AG08396 (cell line): ENCODE data around the gene KRTAP10-9.
"Not testable (repeated sequence)": the region's sequence is repeated elsewhere in the genome, so short reads cannot be mapped to it uniquely, and the experiment has no call there.

Experiments used
- DNase-seq: peaks from one replicate; pipeline ENCODE4 v3.0.0; 2012; ENCODE audit warnings: low spot score, mixed read lengths

Gene KRTAP10-9

DNA sequence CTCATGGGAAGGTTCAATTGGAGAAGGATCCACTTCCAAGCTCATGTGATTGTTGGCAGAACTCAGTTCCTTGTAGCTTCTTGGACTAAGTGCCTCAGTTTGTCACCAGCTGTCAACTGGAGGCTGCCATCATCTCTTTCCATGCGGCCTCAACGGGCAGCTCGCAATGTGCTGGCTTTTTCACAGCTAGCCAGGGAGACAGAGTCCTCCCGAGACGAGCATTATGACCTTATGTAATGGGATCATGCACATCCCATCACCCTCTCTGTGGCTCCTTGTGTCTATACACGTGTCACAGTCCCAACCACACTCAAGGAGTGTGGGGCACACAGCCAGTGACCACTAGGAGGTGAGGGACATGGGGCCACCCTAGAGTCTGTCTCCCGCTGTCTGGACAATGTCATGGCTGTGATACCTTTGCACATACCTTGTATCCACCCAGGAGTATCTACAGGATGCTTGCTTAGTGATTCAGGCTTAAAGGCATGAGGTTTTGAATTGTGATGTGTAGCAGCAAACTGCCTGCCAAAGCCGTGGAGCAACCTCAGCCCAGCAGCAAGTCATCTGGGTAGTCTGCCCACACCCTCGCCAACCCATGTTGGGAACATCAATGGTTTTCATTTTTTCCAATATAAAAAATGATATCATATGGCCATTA, 30.7 kb upstream of the KRTAP10-9 start:
- no peak for DNase-seq

DNA sequence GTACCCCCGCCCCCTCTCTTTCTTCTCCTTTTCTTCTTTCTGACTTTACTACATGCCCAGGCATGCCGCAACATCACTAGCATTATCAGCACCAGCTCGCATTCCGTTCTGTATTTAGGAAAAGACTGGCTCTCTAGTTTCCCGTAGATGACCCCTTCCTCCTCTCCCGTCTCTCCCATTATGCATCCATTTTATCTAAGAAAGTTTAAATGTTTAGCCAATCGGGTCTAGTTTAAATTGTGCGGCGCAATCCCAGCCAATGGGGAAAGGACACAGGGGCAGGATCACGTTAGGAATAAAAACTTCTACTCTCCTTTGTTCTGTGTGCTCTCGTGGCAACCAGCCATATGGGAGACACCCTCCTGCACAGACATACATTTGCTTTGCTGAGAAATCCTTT, 28.8 kb upstream of the KRTAP10-9 start:
- no peak for DNase-seq

DNA sequence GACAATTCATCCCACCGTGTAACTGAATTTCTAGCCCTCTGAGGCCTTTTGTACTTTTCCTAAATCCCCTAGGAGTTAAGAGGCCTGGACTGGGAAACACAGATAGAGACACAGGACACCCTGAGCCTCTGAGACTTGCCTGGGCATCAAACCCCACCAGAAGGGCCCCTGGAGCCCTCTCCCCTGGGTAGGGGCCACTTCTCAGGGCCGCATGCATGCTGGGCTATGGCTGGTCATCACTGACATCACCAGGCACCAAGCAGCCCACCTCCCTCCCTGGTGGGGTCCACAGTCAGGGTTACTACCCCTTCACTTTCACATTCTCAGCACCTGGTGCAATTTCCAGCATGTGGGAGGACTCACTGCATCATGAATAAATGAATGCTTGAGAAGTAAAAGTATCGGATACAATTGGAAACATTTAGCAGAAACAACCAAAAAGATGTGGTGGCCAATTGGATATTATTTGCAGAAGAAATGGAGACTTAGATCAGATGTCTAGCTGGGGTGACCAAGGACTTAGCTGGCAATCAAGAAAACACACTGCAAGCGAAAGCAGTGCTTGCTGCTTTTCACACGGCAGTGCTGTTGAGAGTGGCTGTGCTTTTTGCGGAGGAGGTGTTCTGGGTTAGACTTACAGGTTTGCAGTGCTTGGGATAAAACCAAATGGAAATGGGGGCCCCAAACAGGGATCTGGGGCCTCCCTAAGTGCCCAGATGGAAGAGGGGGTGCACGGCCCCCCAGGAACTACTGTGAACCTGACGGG, 27.4 kb upstream of the KRTAP10-9 start:
- no peak for DNase-seq

DNA sequence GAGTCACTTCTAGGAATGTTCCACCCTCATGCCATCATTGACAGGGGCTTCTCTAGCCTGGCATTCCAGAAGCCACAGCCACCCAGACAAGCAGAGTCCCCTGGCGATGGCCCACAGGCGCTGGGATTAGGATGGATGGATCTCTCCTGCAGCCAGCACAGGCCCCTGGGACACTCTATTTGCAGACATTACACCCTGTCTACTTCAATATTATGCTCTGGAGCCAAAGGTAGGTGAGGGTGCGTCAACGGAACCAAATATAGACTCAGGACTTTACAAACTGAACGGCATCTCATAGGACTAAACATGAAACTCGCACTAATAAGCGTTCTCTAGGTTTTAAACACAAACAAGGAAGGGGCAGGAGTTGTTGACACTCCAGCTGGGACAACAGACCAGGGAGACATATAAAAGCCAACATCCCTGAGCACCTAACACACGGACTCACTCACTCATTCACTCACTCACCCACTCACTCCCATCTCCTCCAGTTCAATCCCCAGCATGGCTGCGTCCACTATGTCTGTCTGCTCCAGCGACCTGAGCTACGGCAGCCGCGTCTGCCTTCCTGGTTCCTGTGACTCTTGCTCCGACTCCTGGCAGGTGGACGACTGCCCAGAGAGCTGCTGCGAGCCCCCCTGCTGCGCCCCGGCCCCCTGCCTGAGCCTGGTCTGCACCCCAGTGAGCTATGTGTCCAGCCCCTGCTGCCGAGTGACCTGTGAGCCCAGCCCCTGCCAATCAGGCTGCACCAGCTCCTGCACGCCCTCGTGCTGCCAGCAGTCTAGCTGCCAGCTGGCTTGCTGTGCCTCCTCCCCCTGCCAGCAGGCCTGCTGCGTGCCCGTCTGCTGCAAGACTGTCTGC, 26.5 kb upstream of the KRTAP10-9 start, which contains the start of gene KRTAP10-7:
KRTAP10-7 (plus strand) TSS at position 480 of the 861 bp plus-strand sequence; CDS start at position 505, 25 bp downstream.
- DNase-seq: not testable (repeated sequence)

DNA sequence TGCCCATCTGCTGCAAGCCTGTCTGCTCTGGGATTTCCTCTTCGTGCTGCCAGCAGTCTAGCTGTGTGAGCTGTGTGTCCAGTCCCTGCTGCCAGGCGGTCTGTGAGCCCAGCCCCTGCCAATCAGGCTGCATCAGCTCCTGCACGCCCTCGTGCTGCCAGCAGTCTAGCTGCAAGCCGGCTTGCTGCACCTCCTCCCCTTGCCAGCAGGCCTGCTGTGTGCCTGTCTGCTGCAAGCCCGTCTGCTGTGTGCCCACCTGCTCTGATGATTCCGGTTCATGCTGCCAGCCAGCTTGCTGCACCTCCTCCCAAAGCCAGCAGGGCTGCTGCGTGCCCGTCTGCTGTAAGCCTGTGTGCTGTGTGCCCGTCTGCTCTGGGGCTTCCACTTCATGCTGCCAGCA, 25.8 kb upstream of the KRTAP10-9 start:
- DNase-seq: not testable (repeated sequence)

DNA sequence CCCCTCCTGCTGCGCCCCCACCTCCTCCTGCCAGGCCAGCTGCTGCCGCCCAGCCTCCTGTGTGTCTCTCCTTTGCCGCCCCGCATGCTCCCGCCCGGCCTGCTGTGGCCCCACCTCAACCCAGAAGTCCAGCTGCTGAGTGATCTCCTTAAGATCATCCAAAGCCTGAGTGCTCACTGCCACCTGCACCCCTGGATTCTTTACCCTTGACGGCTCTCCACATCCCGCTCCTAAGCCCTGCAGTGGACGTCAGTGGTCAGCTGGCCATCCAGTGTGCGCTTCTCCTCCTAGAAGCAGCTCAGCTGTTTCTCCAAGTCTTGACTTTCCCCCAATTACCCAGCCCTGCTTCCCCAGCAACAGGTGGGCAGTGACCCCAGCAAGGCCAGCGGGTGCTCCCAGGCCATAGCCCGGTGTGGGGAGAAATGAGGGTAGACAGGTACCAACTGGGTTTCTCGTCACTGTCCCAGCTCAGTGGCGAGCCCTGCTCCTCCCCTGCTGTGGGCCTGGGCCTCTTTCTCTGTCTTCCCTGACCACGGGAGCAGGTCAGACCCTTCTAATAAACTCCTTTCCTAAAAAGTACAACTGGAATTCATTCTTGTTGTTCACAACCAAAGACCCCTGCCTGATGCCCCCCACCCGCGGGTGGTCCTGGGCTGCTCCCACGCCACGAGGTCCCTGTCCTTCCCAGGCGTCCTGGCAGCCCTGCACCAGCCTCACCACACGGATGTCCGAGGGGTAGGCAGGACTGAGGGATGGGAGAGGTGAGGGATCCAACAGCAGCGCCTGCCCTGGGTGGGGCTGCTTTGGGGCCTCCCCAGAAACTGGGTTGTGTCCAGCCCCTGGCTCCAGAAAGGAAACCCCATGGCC, 25.1 kb upstream of the KRTAP10-9 start:
- no peak for DNase-seq

DNA sequence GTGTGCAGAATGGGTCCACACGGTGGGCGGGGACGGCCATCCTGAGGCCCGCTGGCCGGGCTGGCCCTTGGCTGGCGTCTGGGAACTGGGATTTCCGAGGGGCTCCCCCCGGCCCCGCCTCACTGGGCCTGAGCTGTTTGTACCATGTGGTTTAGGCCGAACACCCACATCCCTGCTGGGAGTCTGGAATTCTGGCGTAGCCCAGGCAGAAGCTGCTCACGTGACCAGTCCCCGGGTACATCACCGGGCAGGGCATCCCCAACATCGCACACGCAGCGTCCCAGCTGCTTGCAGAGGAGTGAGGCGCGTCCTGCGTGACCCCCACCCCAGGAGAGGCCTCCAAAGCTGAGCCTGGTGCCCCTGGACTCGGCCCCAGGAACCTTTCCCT, 24.4 kb upstream of the KRTAP10-9 start:
- DNase-seq: no peak

DNA sequence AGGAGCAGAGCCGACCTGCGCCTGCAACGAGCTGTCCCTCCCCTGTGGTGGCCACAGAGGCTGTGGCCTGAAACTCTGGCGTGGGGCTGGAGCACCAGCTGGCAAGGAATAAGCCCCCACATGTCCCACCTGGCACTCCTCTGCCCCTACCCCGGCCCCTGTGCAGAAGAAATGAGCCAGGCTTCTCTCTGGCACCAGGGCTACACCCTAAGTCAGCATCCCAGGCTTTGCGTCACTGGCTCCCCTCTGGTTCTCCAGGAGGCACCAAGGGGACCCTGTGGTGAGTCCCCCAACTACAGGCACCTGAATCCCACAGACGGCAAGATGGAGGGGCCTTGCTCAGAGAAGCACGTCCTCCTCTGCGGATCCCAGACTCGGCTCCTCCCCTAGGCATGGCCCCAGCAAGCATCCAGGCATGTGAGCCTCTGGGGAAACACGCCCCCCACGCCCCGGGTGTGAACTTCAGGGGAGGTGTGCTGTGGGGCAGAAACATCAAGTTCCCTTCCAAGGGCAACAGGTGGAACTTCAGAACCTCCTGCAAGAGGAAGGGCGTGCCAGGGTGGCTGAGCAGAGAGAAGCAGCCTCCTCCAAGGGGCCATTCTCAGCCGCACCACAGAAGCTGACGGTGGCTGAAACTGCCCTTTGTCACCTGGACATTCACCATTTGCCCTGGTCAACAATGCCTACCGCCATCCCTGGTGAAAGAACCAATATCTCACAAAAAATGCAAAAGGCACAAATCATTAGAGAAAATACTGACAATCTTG, 23.6 kb upstream of the KRTAP10-9 start:
- DNase-seq: no peak

DNA sequence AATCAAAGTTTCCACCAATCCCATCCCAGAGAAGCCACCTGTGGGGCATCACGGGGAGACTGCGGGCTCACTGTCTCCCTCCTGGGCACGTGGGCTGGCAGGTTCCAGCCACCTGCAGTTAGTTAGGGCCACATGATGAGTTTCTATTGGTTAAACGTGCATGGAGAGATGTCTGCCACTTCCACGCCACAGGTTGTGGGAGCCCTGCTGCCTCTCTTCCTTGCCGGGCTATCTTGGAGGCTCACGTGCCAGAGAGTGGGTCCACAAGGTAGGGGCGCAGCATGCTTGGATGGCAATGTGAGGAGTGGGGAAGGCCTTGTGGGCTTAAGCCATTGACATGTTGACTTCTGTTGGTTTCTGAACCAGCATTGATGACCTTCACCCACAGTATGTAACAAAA, 23.0 kb upstream of the KRTAP10-9 start:
- no peak for DNase-seq

DNA sequence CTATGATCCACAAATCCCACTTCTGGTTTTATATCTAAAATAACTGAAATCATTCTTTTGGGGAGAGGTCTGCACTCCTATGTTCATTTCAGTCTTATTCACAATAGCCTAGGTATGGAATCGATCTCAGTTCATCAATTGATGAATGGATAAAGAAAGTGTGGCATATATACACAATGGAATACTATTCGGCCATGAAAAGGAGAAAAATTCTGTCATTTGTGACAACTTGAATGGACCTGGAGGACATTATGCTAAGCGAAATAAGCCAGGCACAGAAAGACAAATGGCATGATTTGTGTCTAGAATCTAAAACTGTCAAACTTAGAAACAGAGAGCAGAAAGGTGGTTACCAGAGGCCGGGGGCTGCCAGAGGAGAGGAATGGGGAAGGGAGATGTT, 20.4 kb upstream of the KRTAP10-9 start:
- no peak for DNase-seq

DNA sequence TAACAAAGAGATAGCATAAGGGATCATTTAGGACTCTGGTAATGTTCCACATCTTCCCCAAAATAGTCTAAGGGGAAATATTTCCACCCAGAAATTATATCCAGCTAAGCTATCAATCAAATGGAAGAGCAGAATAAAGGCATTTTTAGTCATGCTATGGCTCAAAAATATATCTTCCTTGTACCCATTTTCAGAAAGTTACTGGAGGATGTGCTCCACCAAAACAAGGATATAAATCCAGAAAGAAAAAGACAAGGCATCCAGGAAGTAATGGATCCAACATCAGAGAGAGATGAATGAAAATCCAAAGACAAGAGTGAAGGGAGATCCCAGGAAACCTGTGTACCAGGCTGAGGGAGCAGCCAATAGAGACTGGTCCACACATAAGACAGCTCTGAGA, 17.7 kb upstream of the KRTAP10-9 start:
- no peak for DNase-seq

DNA sequence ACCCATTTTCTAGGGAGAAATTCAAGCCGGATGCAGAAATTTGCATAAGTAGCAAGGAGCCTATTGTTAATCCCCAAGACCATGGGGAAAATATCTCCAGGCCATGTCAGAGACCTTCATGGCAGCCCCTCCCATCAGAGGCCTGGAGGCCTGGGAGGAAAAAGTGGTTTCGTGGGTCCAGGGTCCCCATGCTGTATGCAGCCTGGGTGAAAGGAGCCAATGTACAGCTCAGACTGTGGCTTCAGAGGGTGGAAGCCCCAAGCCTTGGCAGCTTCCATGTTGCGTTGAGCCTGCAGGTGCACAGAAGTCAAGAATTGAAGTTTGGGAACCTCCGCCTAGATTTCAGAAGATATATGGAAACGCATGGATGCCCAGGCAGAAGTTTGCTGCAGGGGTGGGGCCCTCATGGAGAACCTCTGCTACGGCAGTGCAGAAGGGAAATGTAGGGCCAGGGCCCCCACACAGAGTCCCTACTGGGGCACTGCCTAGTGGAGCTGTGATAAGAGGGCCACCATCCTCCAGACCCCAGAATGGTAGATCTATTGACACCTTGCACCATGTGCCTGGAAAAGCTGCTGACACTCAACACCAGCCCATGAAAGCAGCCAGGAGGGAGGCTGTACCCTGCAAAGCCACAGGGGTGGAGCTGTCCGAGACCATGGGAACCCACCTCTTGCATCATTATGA, 16.6 kb upstream of the KRTAP10-9 start:
- DNase-seq: not testable (repeated sequence)

DNA sequence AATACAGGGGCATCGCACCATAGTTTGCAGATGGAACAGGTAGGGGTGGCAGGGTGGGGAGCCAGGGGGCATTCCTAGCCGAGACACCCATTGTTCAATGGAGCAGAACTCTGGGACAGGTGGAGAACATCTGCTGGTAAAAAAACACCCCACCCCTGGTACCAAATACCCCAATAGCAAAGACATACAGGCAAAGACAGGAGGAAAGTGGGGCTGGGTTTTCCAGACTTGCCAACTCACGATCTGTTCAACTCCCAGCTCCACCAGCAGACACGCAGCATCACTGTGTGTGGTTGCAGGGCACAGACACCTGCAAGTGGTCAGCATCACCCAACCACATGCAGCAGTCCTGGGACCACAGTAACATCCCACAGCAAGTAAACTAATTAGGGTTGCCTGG, 15.3 kb upstream of the KRTAP10-9 start:
- DNase-seq: no peak

DNA sequence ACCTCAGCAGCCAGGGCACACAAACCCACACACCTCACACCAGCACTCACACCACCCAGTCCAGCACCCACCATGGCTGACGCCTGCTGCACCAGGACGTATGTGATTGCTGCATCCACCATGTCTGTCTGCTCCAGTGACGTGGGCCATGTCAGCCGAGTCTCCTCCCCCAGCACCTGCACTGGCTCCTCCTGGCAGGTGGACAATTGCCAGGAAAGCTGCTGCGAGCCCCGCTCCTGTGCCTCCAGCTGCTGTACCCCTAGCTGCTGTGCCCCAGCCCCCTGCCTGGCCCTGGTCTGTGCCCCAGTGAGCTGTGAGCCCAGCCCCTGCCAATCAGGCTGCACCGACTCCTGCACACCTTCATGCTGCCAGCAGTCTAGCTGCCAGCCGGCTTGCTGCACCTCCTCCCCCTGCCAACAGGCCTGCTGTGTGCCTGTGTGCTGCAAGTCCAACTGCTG, 14.8 kb upstream of the KRTAP10-9 start, which contains the start of gene KRTAP10-8:
KRTAP10-8 (plus strand) TSS at position 51 of the 458 bp plus-strand sequence; CDS start at position 73, 22 bp downstream.
- no peak for DNase-seq

DNA sequence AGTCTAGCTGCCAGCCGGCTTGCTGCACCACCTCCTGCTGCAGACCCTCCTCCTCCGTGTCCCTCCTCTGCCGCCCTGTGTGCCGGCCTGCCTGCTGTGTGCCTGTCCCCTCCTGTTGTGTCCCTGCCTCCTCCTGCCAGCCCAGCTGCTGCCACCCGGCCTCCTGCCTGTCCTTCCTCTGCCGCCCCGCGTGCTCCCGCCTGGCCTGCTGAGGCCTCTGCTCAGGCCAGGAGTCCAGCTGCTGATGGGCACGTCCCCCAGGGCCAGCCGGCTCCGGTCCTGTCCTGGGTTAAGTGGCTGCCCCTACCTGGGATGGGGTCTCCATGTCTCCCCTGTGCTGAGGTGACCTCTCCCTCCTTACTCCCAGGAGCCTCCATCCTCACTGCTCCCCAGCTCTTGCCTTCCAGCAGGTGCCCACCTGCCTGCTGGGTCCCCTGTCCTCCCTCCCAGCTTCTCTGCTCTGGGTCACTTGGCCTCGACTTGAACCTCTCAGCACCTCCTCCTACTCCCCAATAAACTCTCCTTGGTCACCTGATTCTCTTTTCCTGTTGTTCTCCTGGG, 14.1 kb upstream of the KRTAP10-9 start:
- no peak for DNase-seq

DNA sequence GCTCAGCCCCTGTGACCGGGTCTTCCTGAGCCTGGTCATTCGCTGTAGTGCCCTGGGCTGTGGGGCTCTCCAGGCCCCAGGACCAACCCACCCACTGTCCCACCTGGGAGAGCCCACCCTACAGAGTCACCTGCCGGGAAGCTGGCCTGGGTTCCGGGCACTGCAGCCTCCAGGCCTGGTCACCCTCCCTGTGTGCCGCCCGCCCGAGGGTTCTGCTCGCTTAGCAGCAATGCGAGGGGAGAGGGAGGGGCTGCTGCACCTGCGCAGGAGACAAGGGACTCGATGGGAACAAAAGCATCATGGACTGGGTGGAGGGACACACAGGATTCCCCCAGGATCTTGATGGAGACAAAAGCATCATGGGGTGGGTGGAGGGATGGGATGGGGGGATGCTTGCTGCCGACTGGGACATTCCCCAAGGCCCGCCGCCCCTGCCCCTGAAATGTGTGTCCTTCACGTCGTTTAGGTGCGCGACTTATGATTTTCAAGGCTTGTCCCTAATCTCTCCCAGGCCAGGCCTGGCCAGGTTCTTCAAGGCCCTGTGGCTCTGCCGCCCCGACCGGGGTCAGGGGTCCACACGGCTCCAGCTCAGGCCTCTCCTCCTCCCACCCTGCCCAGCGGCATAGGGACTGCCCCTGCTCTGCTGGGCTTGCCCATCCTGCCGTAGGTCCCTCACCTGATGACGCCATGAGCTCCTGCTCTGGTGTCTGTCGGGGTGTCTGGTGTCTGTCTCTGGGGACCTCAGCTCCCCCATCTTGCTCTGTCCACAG, 13.3 kb upstream of the KRTAP10-9 start:
- DNase-seq: no peak

DNA sequence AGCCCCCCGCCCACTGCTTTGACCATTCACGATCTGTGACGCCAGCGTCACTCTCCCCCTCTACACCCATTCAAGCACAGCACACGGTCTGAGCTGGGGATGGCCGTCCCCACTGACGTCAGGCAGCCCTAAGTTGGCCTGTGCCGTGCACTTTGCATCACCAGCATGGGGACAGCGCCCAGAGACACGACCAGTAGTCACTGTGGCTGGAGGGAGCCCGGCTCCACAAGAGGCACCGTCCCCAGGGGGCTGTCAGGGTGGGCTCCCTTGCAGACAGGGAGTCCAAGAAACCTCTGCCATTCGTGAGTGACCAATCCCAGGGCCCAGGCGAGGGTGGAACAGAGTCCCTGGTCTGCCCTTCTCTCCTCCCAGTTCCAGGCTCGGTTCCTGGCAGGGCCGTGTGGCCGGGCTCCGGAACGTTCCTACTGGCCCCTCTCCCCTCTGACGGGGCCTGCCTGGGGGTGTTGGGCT, 12.7 kb upstream of the KRTAP10-9 start:
- DNase-seq: no peak

DNA sequence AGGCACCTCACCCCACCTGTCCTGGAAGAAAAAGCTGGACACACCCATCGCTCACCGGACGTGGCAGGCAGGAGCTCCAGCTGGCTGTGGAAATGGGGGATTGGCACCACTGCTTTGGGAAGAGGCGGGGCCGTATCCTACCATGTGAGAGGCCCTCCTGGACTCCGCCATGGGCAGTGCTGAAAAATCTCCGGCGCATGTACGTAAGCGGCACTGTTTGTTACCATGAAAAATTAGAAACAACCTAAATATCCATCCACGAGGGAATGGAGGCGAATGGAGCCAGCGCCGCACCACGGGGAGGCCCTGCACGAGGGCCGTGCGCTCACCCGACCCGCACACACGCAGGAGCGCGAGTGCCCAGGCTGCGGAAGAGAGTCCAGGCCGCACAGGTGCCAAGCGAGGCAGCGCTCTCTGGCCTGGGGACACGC, 11.9 kb upstream of the KRTAP10-9 start:
- no peak for DNase-seq

DNA sequence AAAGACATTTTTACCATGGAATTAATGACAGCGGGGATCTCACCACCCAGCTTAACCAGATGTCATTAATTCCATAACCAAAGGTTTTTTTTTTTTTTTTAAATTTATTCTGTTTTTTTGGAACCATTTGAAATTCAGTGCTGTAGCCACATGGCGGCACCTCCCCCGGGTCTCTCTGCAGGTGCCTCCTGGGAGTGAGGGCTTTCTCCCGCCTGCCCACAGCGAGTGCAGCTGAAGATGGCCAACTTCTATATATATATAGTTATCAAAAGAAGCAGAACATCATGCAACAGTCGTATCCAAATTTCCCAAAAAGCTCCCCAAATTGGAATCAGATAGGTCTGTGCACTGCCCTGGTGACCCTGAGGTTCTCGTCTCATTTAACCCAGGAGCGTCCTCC, 11.4 kb upstream of the KRTAP10-9 start:
- DNase-seq: no peak
